Thymus (tissue), 11 donors: ENCODE measurements around the gene DERL2. TPM values are rescaled to one million over a fixed set of nuclear protein-coding genes. Genes with fewer than 3 reads are reported as not detected.

Source experiments
- DNase-seq, 9 donors: peaks; one replicate each; pipeline ENCODE4 v3.0.0-alpha.2; 2013; ENCODE audit warnings: low spot score in 9 of 9, low read depth in 6 of 9, missing footprints in 1 of 9
- H3K27ac ChIP-seq, 2 donors: one replicate each; pipeline ENCODE4 v1.5.1; 2013; ENCODE audit warnings: control low read depth in 1 of 2, low read depth in 1 of 2, low read length in 1 of 2, mild to moderate bottlenecking in 1 of 2, moderate library complexity in 1 of 2
- H3K27me3 ChIP-seq, 2 donors: one replicate each; pipeline ENCODE4 v1.5.1; 2013; ENCODE audit warnings: low read length in 1 of 2; ENCODE audit not compliant: control insufficient read depth in 2 of 2, insufficient read depth in 1 of 2
- H3K36me3 ChIP-seq, 2 donors: one replicate each; pipeline ENCODE4 v1.5.1; 2013; ENCODE audit warnings: low read length in 1 of 2, mild to moderate bottlenecking in 1 of 2, moderate library complexity in 1 of 2; ENCODE audit not compliant: control insufficient read depth in 2 of 2, insufficient read depth in 2 of 2
- H3K4me1 ChIP-seq, 2 donors: one replicate each; pipeline ENCODE4 v1.5.1; 2013; ENCODE audit warnings: low read length in 2 of 2; ENCODE audit not compliant: control insufficient read depth in 2 of 2, insufficient read depth in 2 of 2
- H3K4me3 ChIP-seq, 2 donors: one replicate each; pipeline ENCODE4 v1.5.1; 2013; ENCODE audit warnings: low read length in 2 of 2, control low read depth in 1 of 2, mild to moderate bottlenecking in 1 of 2
- H3K9me3 ChIP-seq, 2 donors: one replicate each; pipeline ENCODE4 v1.5.1; 2013; ENCODE audit warnings: low read length in 1 of 2, mild to moderate bottlenecking in 1 of 2; ENCODE audit not compliant: control insufficient read depth in 2 of 2, insufficient read depth in 1 of 2
- WGBS: extraction: QIAGEN DNeasy Blood & Tissue Kit; methylation state at CpG from one replicate; pipeline ENCODE4 v1.1.7; 2013; 5-methylcytosine and 5-hydroxymethylcytosine counted together
- polyA plus RNA-seq: library from polyadenylated mRNA; stranded (reverse); fragments of 200-250 nt; gene quantifications from one replicate; pipeline ENCODE4 v1.2.3, GENCODE V29; 2013
- total RNA-seq: library from RNA; stranded (reverse); fragments of 120-200 nt; gene quantifications from one replicate; pipeline ENCODE4 v1.2.4, GENCODE V29; 2013
- donor health status: healthy.

DERL2 gene
- total and polyA plus RNA-seq, 2 donors = 43.4 to 99.4 TPM

GRCh38 chr17:5509482-5509881 is 23.5 kb upstream of the DERL2 start:
- Histone ChIP-seq H3K4me3 (no peak overlapping the region), H3K9me3 (no peaks in the 10 kb centered on the region), H3K27ac (no peak overlapping the region), H3K27me3 (no peaks in the 10 kb centered on the region), H3K36me3 (peaks cover 0 to 2% of the 10 kb centered on the region in 2 donors), H3K4me1 (peaks cover 6 to 7% of the 10 kb centered on the region in 2 donors)
- 84% methylated on average over 8 of the region's 8 CpGs for WGBS
- DNase-seq = no peak

DNA sequence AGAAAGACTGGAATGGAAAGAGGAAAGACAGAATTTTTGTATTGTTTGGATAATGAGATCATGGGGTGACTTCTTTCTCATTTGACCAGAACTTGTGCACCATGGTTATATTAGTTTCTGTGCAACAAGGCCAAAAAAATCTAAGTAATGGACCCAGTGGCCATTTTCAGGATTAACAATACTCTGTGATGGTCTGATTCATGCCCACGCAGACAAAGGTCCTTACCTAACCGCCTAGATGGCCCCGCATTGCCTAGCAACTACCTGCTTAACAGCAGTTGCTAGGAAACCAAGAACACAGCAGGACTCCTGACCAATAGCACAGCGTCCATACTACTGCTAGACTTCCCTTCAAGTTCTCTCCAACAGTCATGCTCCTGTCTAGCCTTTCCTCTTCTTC is 22.8 kb upstream of the DERL2 start:
- no peak overlapping the region for H3K27ac ChIP-seq
- H3K27me3 ChIP-seq = no peaks in the 10 kb centered on the region
- no peak overlapping the region for H3K4me3 ChIP-seq
- no peaks in the 10 kb centered on the region for H3K9me3 ChIP-seq
- no peak for DNase-seq
- H3K4me1 ChIP-seq = peaks cover 5 to 7% of the 10 kb centered on the region in 2 donors
- no peaks in the 10 kb centered on the region for H3K36me3 ChIP-seq
- WGBS = 79% methylated on average over 4 of the region's 4 CpGs

DNA sequence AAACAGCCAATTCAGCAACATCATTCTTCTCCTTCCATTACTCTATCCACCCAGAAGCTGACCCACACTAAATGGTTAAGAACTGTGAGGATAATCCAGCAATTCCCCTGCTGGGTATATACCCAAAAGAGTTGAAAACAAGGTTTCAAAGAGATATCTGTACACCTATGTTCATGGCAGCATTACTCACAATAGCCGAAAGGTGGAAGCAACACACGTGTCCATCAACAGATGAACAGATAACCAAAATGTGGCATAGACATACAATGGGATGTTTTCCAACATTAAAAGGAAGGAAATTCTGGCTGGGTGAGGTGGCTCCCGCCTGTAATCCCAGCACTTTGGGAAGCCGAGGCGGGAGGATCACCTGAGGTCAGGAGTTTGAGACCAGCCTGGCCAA is 20.3 kb upstream of the DERL2 start:
- 98% methylated on average over 5 of the region's 5 CpGs for WGBS

DNA sequence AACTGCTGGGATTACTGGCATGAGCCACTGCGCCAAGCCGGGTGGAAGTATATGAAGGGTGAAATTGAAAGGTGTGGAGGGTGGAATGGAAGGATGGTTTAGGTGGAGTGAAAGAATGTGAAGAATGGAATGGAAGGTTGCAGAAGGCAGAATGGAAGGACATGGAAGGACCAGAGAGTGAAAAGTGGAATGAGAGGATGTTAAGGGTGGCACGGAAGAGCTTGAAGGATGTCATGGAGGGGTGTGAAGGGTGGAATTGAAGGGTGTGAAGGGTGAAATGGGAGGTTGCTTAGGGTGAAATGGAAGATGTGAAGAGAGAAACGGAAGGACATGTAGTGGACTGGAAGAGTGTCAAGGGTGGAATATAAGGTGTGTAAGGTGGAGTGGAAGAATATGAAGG is 16.6 kb upstream of the DERL2 start:
- peaks cover 8 to 20% of the 10 kb centered on the region in 2 donors for H3K4me1 ChIP-seq
- 97% methylated on average over 4 of the region's 4 CpGs for WGBS
- no peak overlapping the region for H3K4me3 ChIP-seq
- H3K27ac ChIP-seq = no peak overlapping the region
- no peaks in the 10 kb centered on the region for H3K9me3 ChIP-seq
- no peak for DNase-seq
- no peaks in the 10 kb centered on the region for H3K36me3 ChIP-seq
- peaks cover 0 to 31% of the 10 kb centered on the region in 2 donors for H3K27me3 ChIP-seq

More for the DNA sequence above, 20.3 kb upstream of the DERL2 start:
- H3K4me1 ChIP-seq = peaks cover 0 to 5% of the 10 kb centered on the region in 2 donors
- H3K27ac ChIP-seq = no peak overlapping the region
- no peaks in the 10 kb centered on the region for H3K36me3 ChIP-seq
- H3K9me3 ChIP-seq = no peaks in the 10 kb centered on the region
- H3K27me3 ChIP-seq = peaks cover 0 to 5% of the 10 kb centered on the region in 2 donors
- no peak overlapping the region for H3K4me3 ChIP-seq
- no peak for DNase-seq

DNA sequence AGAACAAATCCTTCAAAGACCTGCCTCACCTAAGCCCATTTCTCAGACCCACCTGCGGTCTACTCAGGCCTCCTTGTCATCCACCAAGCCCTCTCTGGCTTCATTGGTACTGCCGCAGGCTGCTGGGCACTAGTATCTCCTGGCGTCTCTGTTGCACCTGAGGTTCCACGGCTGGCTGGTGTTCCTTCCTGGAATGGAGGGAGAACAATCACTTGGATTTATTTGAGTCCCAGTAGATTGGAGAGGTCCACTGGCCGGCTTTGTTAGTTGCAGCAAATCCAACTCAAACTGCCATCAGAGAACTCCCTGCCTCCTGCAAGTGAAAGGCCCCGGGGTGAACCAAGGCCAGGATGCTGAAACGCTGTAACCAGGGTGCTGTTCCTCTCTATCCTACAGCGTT is 15.7 kb upstream of the DERL2 start:
- Histone ChIP-seq H3K27ac (no peak overlapping the region), H3K4me3 (no peak overlapping the region), H3K4me1 (peaks cover 8 to 20% of the 10 kb centered on the region in 2 donors), H3K27me3 (peaks cover 0 to 31% of the 10 kb centered on the region in 2 donors), H3K9me3 (no peaks in the 10 kb centered on the region), H3K36me3 (no peaks in the 10 kb centered on the region)
- DNase-seq = no peak
- 96% methylated on average over 8 of the region's 8 CpGs for WGBS

DNA sequence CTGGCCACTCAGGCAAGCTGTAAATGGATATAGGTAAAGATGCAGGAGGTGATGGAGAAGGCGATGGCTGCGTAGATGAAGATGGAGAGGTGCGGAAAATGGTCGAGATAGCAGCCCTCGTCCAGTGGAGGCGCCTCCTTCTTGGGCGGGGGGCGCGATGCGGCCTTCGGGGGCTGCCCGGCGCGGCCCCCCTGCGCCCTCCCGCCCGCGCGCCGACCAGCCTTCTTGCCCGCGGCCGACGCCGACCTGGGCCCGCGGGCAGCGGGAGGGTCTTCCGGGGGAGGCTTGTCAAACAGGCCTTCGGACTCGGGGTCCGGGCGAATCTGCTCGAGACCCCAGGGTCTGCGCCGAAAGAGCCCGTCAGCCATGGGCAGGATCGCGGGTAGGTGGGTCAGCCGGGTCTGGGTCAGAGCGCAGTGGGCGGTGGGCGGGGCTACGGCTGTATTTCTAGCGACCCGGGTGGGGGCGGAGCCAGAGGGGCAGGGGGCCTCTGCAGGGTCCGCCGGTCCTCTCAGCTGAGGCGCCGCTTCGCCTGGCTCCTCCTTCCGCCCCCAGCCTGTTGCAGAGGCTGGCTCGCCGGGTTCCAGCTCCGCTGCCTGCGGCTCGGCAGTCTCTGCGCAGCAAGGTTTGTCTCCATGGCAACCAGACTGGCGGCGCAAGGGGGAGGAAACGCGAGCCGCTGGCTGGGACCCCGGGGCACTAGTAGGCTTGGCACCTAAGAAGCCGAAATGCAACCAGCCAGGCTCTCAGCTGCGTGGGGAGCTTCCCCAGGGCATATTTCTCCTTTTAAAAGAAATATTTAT is 14.8 kb upstream of the DERL2 start:
- Histone ChIP-seq H3K27me3 (peaks cover 0 to 33% of the 10 kb centered on the region in 2 donors), H3K9me3 (no peaks in the 10 kb centered on the region), H3K27ac (peak overlapping the region; percentile 46 to 51), H3K36me3 (no peaks in the 10 kb centered on the region), H3K4me1 (peaks cover 8 to 20% of the 10 kb centered on the region in 2 donors), H3K4me3 (peak overlapping the region; percentile 63 to 70)
- under 1% methylated on average over 67 of the region's 67 CpGs for WGBS
- peak; percentile 59 to 92 (median 76) for DNase-seq

DNA sequence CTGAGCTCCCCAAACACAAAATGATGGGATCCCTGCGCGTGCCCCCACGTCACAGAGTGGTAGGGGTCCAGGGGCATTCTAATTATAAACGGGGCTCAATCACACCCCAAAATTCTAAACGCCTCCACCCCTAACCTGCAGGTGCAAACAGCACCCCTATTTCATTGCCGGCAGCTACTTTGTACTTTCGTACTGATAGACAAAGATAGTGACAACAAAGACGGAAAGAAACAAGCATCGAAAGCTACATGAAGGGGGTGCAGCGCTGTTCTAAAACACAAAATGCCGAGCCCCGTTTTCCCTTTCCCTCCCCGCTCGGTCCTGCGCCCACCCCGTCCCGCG is 14.2 kb upstream of the DERL2 start:
- 6% methylated on average over 18 of the region's 18 CpGs for WGBS
- DNase-seq = no peak
- H3K27ac ChIP-seq = no peak overlapping the region

GRCh38 chr17:5499476-5500231 is 13.7 kb upstream of the DERL2 start:
- no peaks in the 10 kb centered on the region for H3K36me3 ChIP-seq
- H3K27ac ChIP-seq = no peak overlapping the region
- H3K4me1 ChIP-seq = peaks cover 8 to 20% of the 10 kb centered on the region in 2 donors
- peak in 1 of 9 donors; percentile 7 for DNase-seq
- H3K4me3 ChIP-seq = peak overlapping the region; percentile 63 to 70
- peaks cover 0 to 37% of the 10 kb centered on the region in 2 donors for H3K27me3 ChIP-seq
- H3K9me3 ChIP-seq = no peaks in the 10 kb centered on the region
- 61% methylated on average over 44 of the region's 44 CpGs for WGBS

More for the DNA sequence above, 14.2 kb upstream of the DERL2 start:
- Histone ChIP-seq H3K9me3 (no peaks in the 10 kb centered on the region), H3K4me3 (peak overlapping the region; percentile 63 to 70), H3K4me1 (peaks cover 8 to 20% of the 10 kb centered on the region in 2 donors), H3K27me3 (peaks cover 0 to 35% of the 10 kb centered on the region in 2 donors), H3K36me3 (no peaks in the 10 kb centered on the region)

DNA sequence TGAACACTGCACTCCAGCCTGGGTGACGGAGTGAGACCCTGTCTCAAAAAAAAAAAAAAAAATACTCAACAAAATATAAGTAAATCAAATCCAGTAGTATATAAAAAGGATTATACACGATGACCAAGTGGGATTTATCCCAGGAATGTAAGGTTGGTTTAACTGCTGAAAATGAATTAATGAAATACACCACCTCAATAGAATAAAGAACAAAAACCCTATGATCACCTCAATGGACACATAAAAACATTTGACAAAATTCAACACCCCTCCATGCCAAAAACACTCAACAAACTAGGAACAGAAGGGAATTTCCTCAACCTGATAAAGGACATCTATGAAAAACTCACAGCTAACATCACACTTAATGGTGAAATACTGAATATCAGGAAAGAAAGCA is 7.0 kb upstream of the DERL2 start:
- Histone ChIP-seq H3K27ac (no peak overlapping the region), H3K9me3 (peaks cover 0 to 2% of the 10 kb centered on the region in 2 donors), H3K4me1 (no peaks in the 10 kb centered on the region), H3K4me3 (no peak overlapping the region), H3K27me3 (peaks cover 0 to 8% of the 10 kb centered on the region in 2 donors), H3K36me3 (peaks cover 16 to 24% of the 10 kb centered on the region in 2 donors)
- DNase-seq = no peak
- WGBS = over 99% methylated on average over 2 of the region's 2 CpGs
